Fibroblast of lung (primary cell): ENCODE results near the gene ASPHD2.

ENCODE experiments used
- EZH2 ChIP-seq: IDR thresholded peaks from 2 replicates; pipeline ENCODE4 v1.5.1; 2012; ENCODE audit warnings: low read length, control low read depth, mild to moderate bottlenecking; ENCODE audit errors: missing control alignments
- TF ChIP-seq, protein P1 (sequence below), 2 donors: IDR thresholded peaks in 1 of 2; conservative IDR thresholded peaks in 1 of 2; 1 replicate in 1 of 2; 2 replicates in 1 of 2; pipeline ENCODE4 v1.5.1; 2011 to 2012; ENCODE audit warnings: low read length in 2 of 2, control low read depth in 1 of 2, inconsistent platforms in 1 of 2, low read depth in 1 of 2, mild to moderate bottlenecking in 1 of 2

DNA sequence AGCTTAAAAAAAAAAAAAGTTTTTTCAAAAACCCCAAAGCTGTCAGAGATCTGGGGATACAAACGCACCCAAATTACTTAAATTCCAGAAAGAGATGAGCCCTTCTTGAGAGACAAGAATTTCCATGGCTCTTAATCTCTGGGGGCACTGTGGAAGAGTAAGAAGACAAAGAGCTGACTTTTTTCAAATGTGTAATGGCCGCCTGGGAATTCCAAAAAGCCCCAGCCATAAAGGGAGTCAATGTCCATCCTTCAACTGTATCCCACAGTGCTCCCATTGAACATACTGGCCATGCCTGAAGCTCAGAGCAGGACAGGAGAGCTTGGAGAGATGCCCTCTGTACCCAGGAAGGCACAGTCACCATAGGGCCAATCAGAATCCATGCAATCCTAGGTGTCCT lies 37.4 kb upstream of the ASPHD2 start:
- TF ChIP-seq, protein P1, sequence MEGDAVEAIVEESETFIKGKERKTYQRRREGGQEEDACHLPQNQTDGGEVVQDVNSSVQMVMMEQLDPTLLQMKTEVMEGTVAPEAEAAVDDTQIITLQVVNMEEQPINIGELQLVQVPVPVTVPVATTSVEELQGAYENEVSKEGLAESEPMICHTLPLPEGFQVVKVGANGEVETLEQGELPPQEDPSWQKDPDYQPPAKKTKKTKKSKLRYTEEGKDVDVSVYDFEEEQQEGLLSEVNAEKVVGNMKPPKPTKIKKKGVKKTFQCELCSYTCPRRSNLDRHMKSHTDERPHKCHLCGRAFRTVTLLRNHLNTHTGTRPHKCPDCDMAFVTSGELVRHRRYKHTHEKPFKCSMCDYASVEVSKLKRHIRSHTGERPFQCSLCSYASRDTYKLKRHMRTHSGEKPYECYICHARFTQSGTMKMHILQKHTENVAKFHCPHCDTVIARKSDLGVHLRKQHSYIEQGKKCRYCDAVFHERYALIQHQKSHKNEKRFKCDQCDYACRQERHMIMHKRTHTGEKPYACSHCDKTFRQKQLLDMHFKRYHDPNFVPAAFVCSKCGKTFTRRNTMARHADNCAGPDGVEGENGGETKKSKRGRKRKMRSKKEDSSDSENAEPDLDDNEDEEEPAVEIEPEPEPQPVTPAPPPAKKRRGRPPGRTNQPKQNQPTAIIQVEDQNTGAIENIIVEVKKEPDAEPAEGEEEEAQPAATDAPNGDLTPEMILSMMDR (conservative IDR thresholded peaks at IDR 0.05 in 1 of 2, IDR thresholded peaks at IDR 0.05 in 1 of 2; ENCODE audit: low read depth in 1 of 2, low read length in 2 of 2), result no peak
- TF ChIP-seq EZH2, result no peak
